KG1 (cell line): ENCODE data around the gene SYTL5.

Experiments used
- DNase-seq: peaks from one replicate; lab custom pipeline; 2025; lab: John Stamatoyannopoulos, UW

The SYTL5 gene

GRCh38 chrX:38089173-38089982 is 83.0 kb downstream of the SYTL5 start:
- no peak for DNase-seq

DNA sequence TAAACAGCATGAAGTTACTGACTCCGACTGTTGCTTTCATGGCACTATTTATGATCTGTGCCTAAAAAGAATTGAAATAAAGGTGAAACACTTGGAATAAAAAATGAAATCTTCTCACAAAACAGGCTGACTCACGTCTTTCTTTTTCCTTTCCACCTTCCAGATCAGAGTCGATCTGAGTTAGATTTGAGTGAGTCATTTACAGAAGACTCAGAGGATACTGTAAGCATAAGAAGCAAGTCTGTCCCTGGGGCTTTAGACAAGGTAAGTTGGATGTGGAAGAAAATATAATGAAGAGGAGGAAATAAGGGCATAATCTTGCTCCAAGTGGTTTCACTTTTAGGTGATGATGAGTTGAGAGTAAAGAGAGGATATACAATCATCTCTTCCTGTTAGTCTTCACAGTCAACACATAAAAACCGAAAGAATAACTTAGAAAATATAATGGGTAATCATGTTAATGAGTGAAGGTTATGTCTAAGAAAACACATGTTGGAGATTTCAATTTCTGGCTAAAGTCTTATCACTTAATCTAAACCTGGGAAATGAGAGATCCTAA is 89.7 kb downstream of the SYTL5 start:
- no peak for DNase-seq

DNA sequence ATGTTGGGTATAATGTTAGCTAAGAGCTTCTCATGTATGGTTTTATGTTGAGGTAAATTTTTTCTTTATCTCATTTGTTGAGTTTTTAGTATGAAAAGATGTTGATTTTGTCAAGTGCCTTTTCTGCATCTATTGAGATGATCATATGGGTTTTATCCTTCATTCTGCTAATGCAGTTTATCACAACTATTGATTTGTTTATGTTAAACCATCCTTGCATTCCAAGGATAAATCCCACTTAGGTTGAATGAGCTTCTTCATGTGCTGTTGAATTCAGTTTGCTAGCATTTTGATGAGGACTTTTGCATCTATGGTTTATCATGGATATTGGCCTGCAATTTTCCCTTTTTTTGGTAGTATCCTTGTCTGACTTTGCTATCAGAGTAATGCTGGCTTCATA is 93.3 kb downstream of the SYTL5 start:
- DNase-seq, result no peak

GRCh38 chrX:38102240-38102639 is 95.9 kb downstream of the SYTL5 start:
- DNase-seq, result no peak

DNA sequence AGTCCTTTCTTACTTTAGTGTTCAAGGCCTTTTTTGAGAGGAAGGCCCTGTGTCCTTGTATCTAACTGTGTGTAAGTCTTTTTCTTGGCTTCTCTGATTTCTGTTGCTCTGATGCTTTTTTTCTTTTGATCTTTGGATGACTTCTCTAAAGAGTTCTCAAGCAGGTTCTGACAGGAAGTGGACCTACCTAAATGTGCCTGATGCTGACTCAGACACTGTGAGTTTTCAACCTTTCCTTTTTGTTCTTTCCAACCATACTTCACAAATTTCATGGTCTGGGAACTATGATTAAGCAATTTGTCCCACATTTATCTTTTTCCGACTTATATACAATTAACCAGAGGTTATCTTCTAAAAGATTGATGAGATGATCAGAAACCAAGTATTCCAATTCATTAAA is 96.5 kb downstream of the SYTL5 start:
- DNase-seq, result no peak

DNA sequence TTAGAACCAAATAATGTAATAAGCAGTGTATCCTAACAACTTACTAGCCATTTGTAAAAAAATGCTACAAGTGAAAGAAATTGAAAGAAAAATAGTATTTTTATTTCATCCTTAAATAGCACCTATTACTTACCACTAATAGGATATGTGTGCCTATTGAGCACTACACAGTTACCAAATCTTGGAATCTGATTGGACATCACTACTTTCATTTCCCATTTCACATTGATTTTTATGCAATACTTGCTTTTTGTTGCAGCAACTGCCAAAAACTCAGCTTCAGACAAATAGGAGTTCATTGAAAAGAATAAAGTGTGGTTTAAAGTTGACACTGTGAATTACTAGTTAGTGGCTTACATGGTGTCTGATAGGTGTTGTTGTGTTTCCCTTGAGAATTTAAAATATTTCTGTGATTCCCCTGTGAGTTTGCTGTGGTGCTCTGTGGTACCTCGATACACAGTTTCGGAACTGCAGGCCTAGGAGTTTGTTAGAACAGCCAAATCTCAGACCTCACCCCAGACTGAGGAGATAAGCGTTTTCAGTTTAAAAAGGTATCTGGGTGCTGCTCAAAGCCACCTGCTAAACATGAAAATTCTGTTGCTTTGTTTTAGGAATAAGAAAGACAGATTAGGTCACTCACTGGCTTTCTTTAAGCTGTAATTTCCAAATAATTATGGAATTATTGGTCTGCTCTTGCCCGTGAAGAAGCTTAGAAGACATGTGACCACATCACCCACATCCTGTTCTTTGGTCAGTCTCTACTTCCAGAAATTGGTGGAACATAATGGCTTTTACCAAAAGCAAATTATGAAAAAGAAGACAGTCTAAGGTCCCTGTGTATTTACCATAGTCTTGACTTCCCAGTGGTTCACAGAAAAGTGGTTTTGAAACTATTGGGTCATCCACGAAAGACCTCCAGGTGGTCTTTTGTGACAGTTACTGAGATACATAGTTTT is 97.8 kb downstream of the SYTL5 start:
- DNase-seq, result no peak

- DNase-seq, result no peak
Measured at GRCh38 chrX:38105216-38105725, 98.9 kb downstream of the SYTL5 start.

GRCh38 chrX:38106991-38107655 is 100.8 kb downstream of the SYTL5 start:
- no peak for DNase-seq

- no peak for DNase-seq
Measured at GRCh38 chrX:38108364-38108763, 102.0 kb downstream of the SYTL5 start.

DNA sequence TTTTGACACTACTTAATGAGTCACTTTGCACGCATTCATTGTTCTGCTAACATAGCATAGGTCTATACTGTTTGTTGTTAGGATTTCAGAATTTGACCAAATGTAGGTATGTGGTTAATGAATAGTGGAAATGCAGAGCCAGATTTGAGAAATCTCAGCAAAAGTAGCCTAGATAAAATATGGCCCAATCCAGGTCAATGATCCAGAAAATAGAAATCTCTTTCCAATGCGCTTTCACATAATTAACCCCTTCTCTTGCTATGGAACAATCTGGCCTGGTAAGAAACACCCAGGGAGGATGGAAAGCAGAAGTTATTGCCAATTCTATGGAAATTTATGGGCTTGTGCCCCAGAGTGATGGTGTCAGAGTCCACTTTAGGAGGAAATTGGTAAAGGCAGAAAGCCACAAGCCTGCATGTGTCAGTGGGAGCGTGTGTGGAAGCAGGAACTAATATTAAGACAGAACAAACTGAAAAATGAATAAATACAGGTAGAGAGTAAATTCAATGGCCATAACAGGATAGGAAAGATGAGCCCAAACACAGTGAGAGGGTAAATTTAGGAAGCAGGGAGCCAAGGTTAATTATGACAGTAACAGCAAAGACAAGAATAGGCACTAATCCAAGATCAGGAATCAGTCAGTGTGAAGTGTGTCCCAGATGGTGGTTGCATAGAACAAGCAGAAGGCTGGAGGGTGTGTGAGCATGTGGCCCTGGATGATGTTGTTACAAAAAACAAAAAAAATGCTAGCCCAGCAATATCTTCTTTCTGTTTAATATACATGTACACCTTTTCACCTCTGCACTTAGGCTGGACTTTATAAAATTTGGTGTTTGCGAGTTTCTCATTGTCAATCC is 102.9 kb downstream of the SYTL5 start:
- no peak for DNase-seq

- DNase-seq, result no peak
Measured at GRCh38 chrX:38110231-38110630, 103.9 kb downstream of the SYTL5 start.

DNA sequence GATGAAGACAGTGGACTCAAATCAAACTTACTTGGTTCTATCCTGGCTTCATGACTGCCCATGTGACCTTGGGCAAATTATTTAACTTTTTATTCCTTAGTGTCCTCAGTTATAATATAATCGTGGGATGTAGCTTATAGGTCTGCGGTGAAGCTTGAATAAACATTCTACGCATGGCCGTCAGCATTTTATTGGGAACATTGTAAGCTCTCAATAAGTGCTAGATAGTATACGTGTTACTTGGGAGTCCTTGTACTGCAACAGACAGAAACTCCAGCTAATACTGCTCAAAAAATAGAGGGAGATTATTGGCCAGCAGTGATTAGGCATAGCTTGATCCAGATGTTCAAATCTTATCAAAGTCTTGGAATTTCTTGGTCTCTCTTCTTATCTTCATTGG is 104.8 kb downstream of the SYTL5 start:
- no peak for DNase-seq

GRCh38 chrX:38112566-38112965 is 106.2 kb downstream of the SYTL5 start:
- no peak for DNase-seq

DNA sequence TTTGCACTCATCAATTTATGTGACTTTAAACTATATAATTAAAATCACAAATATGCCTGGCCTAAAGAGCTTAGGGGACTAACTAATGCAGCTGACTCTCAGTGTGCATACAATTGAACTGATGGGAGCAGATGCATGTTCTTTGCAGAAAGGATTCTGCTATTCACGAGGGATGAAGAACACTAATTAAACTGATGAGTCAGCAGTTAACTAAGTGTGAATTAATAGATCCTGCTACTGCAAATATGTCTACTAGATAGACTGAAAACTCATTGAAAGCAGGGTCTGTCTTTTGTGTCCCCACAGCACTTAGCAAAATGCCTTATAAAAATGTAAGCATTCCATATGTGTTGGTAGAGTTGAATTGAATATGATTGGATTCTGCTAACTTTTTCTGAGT is 110.4 kb downstream of the SYTL5 start:
- no peak for DNase-seq

- DNase-seq, result no peak
Measured at GRCh38 chrX:38117485-38117884, 111.1 kb downstream of the SYTL5 start.

GRCh38 chrX:38124000-38124399 is 117.6 kb downstream of the SYTL5 start:
- no peak for DNase-seq

GRCh38 chrX:38126179-38126578 is 119.8 kb downstream of the SYTL5 start:
- DNase-seq, result no peak

DNA sequence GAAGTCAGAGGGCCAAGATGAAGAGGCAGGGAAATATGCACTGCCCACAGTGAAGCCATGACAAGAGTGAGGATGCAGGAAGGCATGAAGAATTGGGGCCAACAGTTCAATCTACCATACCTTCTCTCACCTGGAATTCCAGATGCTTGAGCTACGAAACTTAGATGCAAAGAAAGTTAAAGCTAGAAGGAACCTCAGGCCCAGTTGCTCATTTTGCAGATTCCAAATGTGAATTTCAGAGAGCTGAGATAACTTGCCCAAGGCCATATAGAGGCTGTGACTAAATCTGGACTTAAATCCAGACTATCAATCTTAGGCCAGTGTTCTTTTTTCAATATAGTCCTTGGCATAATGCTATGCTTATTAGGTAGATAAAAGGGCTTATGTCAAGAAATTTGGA is 121.6 kb downstream of the SYTL5 start:
- no peak for DNase-seq

DNA sequence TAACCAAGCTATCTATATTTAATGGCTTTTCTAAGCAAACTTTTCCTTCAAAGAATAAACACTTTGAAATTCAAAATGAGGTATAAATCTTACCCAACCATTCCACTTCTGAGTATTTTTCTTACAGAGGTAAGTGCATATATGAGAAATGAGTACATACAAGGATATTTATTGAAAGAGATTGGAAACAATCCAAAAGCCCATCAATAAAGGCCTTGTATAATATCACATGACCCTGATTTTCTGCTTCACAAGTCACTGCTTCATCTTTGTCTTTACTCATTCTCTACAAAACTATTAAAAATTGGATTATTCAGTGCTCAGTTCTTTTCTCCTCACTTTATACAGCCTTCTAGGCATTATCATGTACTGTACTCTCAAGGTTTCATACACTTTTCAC is 123.0 kb downstream of the SYTL5 start:
- DNase-seq, result no peak

- no peak for DNase-seq
Measured at GRCh38 chrX:38138157-38138891, 132.0 kb downstream of the SYTL5 start.
